HEK293T (cell line): ENCODE results near the gene MYO6.

Source experiments
- ARNT ChIP-seq: fragments of 450-650 bp; IDR thresholded peaks from 2 replicates; pipeline ENCODE4 v1.6.1; 2017; ENCODE audit warnings: mild to moderate bottlenecking
- BHLHE40 ChIP-seq: fragments of 450-650 bp; IDR thresholded peaks from 2 replicates; pipeline ENCODE4 v1.6.1; 2016; ENCODE audit warnings: mild to moderate bottlenecking, moderate library complexity, borderline replicate concordance
- FOXM1 ChIP-seq: fragments of 450-650 bp; IDR thresholded peaks from 2 replicates; pipeline ENCODE4 v1.6.1; 2017; ENCODE audit warnings: mild to moderate bottlenecking, borderline replicate concordance
- PKNOX1 ChIP-seq: fragments of 450-650 bp; IDR thresholded peaks from 2 replicates; pipeline ENCODE4 v1.6.1; 2016
- SP1 ChIP-seq: fragments of 450-650 bp; IDR thresholded peaks from 2 replicates; pipeline ENCODE4 v1.6.1; 2017

DNA sequence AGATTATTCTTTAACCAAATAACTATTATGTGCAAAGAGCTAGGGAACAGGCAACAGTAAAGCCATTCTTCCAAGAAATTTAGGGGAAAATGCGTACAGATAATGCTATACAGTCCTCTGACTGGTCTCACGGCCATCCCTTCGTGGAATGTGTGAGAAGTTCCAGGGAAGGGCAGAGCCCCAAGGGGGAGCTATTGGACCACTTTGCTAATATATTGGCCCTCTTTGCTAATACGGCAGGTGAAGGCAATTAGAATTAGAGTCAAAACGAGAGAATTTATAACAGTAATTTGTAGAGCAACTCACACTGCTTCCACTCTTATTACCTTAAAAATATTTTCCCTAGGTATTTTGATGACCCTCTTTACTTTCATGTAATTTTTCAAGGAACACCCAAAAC is 183.0 kb downstream of the MYO6 start:
- no peak for TF ChIP-seq ARNT
- no peak for TF ChIP-seq FOXM1
- no peak for TF ChIP-seq PKNOX1
- TF ChIP-seq SP1, result no peak
- TF ChIP-seq BHLHE40, result no peak
